ENCODE data around the gene HELT. TPM values are rescaled to one million over a fixed set of nuclear protein-coding genes. Genes with fewer than 3 reads are reported as not detected.

Gene HELT
- total and polyA plus RNA-seq, 10 of the 15 experiments (the other 5 are each of a cell fraction or from before 2014, with no cell fraction given), result not detected

DNA sequence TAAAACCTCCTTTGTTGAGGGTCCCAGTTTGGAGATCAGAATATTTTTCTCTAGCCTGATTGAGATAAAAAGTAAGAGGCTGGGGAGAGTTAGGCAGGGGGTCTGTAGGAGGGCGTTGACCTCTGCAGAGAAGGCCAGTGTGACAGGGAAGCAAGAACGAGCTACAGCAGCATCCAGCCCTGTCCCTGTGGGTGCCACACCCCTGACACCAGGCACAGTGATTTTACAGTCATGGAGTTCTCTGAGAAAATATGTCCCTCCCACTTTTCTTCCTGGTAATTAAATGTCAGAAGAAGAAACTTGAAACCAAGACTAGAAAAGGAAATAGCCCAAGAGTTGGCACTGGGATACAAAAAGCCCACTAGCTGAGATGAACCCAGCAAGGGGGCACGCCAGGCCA is 25.0 kb upstream of the HELT start:
- in situ Hi-C loops (cut with MboI), result loop anchor here (10.0 kb wide), 1 partner anchor 62 kb away; no protein-coding TSS in a partner anchor

More for the DNA sequence above, 25.0 kb upstream of the HELT start:
- no peak overlapping the region for H3K4me3 ChIP-seq
- no peak for DNase-seq (ENCODE audit: low read depth, low spot score)
- no peaks in the 10 kb centered on the region for H3K36me3 ChIP-seq (ENCODE audit: control insufficient read depth in 2 of 2, insufficient read depth in 2 of 2, low read length in 1 of 2)
- no peaks in the 10 kb centered on the region for H3K4me1 ChIP-seq (ENCODE audit: control insufficient read depth, insufficient read depth, low read length)
- 6% methylated on average over 3 of the region's 3 CpGs for WGBS (ENCODE audit: insufficient coverage, insufficient replicate concordance, low lambda C conversion rate, missing lambda C conversion rate)
- TF ChIP-seq USF1 (IDR thresholded peaks at IDR 0.05; ENCODE audit: borderline replicate concordance, extremely low read length, insufficient read depth, low read depth, low read length) (no peak), ZBED1 (IDR thresholded peaks at IDR 0.05; ENCODE audit: borderline replicate concordance) (no peak), USF2 (IDR thresholded peaks at IDR 0.05; ENCODE audit: borderline replicate concordance, low read depth, low read length) (no peak), ZNF592 (IDR thresholded peaks at IDR 0.05) (no peak), SKIL (IDR thresholded peaks at IDR 0.05; ENCODE audit: low read depth, poor library complexity, severe bottlenecking) (no peak), NBN (IDR thresholded peaks at IDR 0.05) (no peak), KLF5 (IDR thresholded peaks at IDR 0.05; ENCODE audit: partially characterized antibody) (no peak), TCF7 (IDR thresholded peaks at IDR 0.05; ENCODE audit: borderline replicate concordance) (no peak), KAT2A (conservative IDR thresholded peaks at IDR 0.05; ENCODE audit: control insufficient read depth, low read depth, low read length) (no peak), POU2F2 (IDR thresholded peaks at IDR 0.05; ENCODE audit: borderline replicate concordance, low read depth, low read length) (no peak), EGR1 (IDR thresholded peaks at IDR 0.05; ENCODE audit: borderline replicate concordance in 1 of 2, low read depth in 2 of 2, low read length in 2 of 2) (no peak)
- TF ChIP-seq, protein P1, sequence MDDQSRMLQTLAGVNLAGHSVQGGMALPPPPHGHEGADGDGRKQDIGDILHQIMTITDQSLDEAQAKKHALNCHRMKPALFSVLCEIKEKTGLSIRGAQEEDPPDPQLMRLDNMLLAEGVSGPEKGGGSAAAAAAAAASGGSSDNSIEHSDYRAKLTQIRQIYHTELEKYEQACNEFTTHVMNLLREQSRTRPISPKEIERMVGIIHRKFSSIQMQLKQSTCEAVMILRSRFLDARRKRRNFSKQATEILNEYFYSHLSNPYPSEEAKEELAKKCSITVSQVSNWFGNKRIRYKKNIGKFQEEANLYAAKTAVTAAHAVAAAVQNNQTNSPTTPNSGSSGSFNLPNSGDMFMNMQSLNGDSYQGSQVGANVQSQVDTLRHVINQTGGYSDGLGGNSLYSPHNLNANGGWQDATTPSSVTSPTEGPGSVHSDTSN (IDR thresholded peaks at IDR 0.05; ENCODE audit: insufficient replicate concordance, low read depth, low read length), result no peak
- no peak overlapping the region for H3K9ac ChIP-seq (ENCODE audit: control insufficient read depth, insufficient read depth, low read length)
- H3K4me2 ChIP-seq (ENCODE audit: control insufficient read depth, insufficient read depth), result no peak overlapping the region
- intact Hi-C loops (cut with micrococcal nuclease; ENCODE audit: unreplicated experiment), result no loop called here
- ChIA-PET POLR2A (no interaction called here), RAD21 (ENCODE audit: unreplicated experiment) (no interaction called here), CTCF (no interaction called here), SMC1A (ENCODE audit: uncharacterized antibody, unreplicated experiment) (no interaction called here)
- H4K20me1 ChIP-seq (ENCODE audit: control insufficient read depth, insufficient read depth), result no peaks in the 10 kb centered on the region
- no peaks in the 10 kb centered on the region for H3K9me3 ChIP-seq (replicated peaks; ENCODE audit: control insufficient read depth, insufficient read depth, low read length)
- no peak for FAIRE-seq
- ATAC-seq, result no peak
- no peaks in the 10 kb centered on the region for H3K79me2 ChIP-seq (ENCODE audit: control insufficient read depth, insufficient read depth, low read length)
- BruUV-seq (replicated peaks), result no TSS peak
- H2AFZ ChIP-seq (ENCODE audit: control insufficient read depth, low read depth, low read length), result no peak overlapping the region
- H3K27ac ChIP-seq (ENCODE audit: control insufficient read depth, insufficient read depth), result no peak overlapping the region
- peaks cover 1 to 4% of the 10 kb centered on the region in 2 experiments; a peak in 3 of 4 replicates for H3K27me3 ChIP-seq (replicated peaks in 1 of 2; ENCODE audit: control insufficient read depth in 2 of 2, insufficient read depth in 2 of 2, low read length in 1 of 2)

Measured in GM12878 (cell line).